Measurements from ENCODE around the gene PHF14. TPM values are rescaled to one million over a fixed set of nuclear protein-coding genes. Genes with fewer than 3 reads are reported as not detected.

Gene PHF14
- total and polyA plus RNA-seq, 2 donors (not counting 3 experiments of a cell fraction or from before 2014, with no cell fraction given), result 8.8 to 43.4 TPM

DNA sequence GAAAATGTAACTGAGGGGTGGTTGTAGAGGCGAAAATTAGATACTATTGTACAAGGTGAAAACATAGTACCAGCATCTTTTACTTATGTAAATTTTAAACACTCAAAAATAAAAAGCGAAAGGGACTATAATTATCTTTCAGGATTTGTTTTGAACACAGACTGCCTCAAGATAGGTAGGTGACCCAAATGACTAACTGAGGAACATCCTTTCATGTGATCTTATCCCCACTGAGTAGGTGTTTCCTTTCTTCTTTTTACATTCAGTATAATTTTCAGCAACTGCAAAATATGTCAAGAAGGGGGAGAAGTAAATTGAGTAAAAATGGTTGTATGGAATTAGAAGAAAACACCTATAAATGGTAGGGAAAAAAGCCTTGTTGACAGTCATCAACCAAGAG lies 236.7 kb downstream of the PHF14 start:
- Histone ChIP-seq H3K36me3 (ENCODE audit: control insufficient read depth in 2 of 2, extremely low read depth in 1 of 2, insufficient read depth in 2 of 2, low read length in 2 of 2) (no peaks in the 10 kb centered on the region), H3K79me2 (ENCODE audit: control insufficient read depth, insufficient read depth, low read length) (no peaks in the 10 kb centered on the region), H3K9me3 (replicated peaks; ENCODE audit: control insufficient read depth, insufficient read depth, low read length) (no peaks in the 10 kb centered on the region), H3K9ac (replicated peaks; ENCODE audit: extremely low read depth, insufficient read depth, low read length) (no peak overlapping the region), H3K4me2 (ENCODE audit: insufficient read depth, low read length) (no peak overlapping the region), H3K4me1 (ENCODE audit: control insufficient read depth, extremely low read depth, insufficient read depth, low read length) (no peaks in the 10 kb centered on the region), H3K4me3 (replicated peaks in 1 of 3; ENCODE audit: insufficient read depth in 1 of 3, low read depth in 1 of 3, low read length in 3 of 3) (no peak overlapping the region), H3K9me1 (replicated peaks; ENCODE audit: control insufficient read depth, extremely low read depth, insufficient read depth, low read length) (no peaks in the 10 kb centered on the region), H3K27me3 (ENCODE audit: control insufficient read depth in 2 of 2, insufficient read depth in 2 of 2, low read length in 2 of 2) (no peaks in the 10 kb centered on the region), H4K20me1 (replicated peaks; ENCODE audit: control insufficient read depth, extremely low read depth, insufficient read depth, low read length) (no peaks in the 10 kb centered on the region), H2AFZ (ENCODE audit: low read depth, low read length) (no peak overlapping the region), H3K27ac (ENCODE audit: insufficient read depth, low read depth, low read length) (no peak overlapping the region)
- ChIA-PET POLR2A (no interaction called here), CTCF (interaction anchor here (0.5 to 2.2 kb wide), 5 partner anchors 14 to 411 kb away, joined by 3 to 13 read pairs (median 3); partner anchors contain the start of gene PHF14)
- intact Hi-C loops (cut with micrococcal nuclease), result loop anchor here (5.0 kb wide), 1 partner anchor 132 kb away; no protein-coding TSS in a partner anchor
- DNase-seq (ENCODE audit: low read depth, low spot score) (no peak), FAIRE-seq (no peak)
- dilution Hi-C loops (cut with MboI; ENCODE audit: extremely low pct_ligation_motif_present, low sequenced_read_pairs), result no loop called here
- BruUV-seq (replicated peaks), result no TSS peak
- TF ChIP-seq EZH2 (IDR thresholded peaks at IDR 0.05; ENCODE audit: borderline replicate concordance, low read depth, low read length, severe bottlenecking) (no peak), JUN (IDR thresholded peaks at IDR 0.05; ENCODE audit: borderline replicate concordance, insufficient read depth, insufficient read length, low read depth) (no peak), GATA2 (IDR thresholded peaks at IDR 0.05; ENCODE audit: insufficient read depth, insufficient read length, low read depth, low read length) (no peak), POLR2A (IDR thresholded peaks at IDR 0.05; ENCODE audit: low read depth, low read length) (no peak), MYC (IDR thresholded peaks at IDR 0.05; ENCODE audit: low read depth, low read length) (no peak), POLR2AphosphoS5 (IDR thresholded peaks at IDR 0.05; ENCODE audit: insufficient read depth, low read depth, low read length) (no peak), FOS (IDR thresholded peaks at IDR 0.05; ENCODE audit: borderline replicate concordance, insufficient read depth, low read length) (no peak)
- TF ChIP-seq, protein P1, sequence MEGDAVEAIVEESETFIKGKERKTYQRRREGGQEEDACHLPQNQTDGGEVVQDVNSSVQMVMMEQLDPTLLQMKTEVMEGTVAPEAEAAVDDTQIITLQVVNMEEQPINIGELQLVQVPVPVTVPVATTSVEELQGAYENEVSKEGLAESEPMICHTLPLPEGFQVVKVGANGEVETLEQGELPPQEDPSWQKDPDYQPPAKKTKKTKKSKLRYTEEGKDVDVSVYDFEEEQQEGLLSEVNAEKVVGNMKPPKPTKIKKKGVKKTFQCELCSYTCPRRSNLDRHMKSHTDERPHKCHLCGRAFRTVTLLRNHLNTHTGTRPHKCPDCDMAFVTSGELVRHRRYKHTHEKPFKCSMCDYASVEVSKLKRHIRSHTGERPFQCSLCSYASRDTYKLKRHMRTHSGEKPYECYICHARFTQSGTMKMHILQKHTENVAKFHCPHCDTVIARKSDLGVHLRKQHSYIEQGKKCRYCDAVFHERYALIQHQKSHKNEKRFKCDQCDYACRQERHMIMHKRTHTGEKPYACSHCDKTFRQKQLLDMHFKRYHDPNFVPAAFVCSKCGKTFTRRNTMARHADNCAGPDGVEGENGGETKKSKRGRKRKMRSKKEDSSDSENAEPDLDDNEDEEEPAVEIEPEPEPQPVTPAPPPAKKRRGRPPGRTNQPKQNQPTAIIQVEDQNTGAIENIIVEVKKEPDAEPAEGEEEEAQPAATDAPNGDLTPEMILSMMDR (IDR thresholded peaks at IDR 0.05; ENCODE audit: extremely low read depth in 1 of 2, insufficient read depth in 1 of 2, low read depth in 1 of 2, low read length in 2 of 2), result no peak
- TF ChIP-seq, protein P2, sequence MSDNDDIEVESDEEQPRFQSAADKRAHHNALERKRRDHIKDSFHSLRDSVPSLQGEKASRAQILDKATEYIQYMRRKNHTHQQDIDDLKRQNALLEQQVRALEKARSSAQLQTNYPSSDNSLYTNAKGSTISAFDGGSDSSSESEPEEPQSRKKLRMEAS (IDR thresholded peaks at IDR 0.05; ENCODE audit: insufficient read depth, insufficient read length), result no peak
